NCI-H524 treated with DMSO at 0.1 percent for 48 hours (cell line): ENCODE results near the gene KATNB1.
"Not testable (repeated sequence)": the region's sequence is repeated elsewhere in the genome, so short reads cannot be mapped to it uniquely, and the experiment has no call there.

Experiments used
- DNase-seq: peaks from one replicate; lab custom pipeline; 2025; lab: John Stamatoyannopoulos, UW

The KATNB1 gene

GRCh38 chr16:57701759-57702371 lies 33.7 kb upstream of the KATNB1 start:
- no peak for DNase-seq

GRCh38 chr16:57703416-57704010 lies 32.1 kb upstream of the KATNB1 start:
- no peak for DNase-seq

GRCh38 chr16:57704011-57704904 lies 31.3 kb upstream of the KATNB1 start:
- no peak for DNase-seq

- no peak for DNase-seq
Observed at GRCh38 chr16:57704905-57705852, 30.4 kb upstream of the KATNB1 start.

- no peak for DNase-seq
Observed at GRCh38 chr16:57706717-57707116, 28.9 kb upstream of the KATNB1 start.

- DNase-seq = no peak
Observed at GRCh38 chr16:57707331-57707730, 28.2 kb upstream of the KATNB1 start.

GRCh38 chr16:57708168-57708567 lies 27.4 kb upstream of the KATNB1 start:
- no peak for DNase-seq

- DNase-seq = no peak
Observed at GRCh38 chr16:57709663-57710062, 25.9 kb upstream of the KATNB1 start.

GRCh38 chr16:57711346-57711745 lies 24.2 kb upstream of the KATNB1 start:
- peak; percentile 98 for DNase-seq

GRCh38 chr16:57711993-57712392 lies 23.6 kb upstream of the KATNB1 start:
- DNase-seq = peak; percentile 69

- not testable (repeated sequence) for DNase-seq
Observed at GRCh38 chr16:57712569-57712968, 23.0 kb upstream of the KATNB1 start.

- no peak for DNase-seq
Observed at GRCh38 chr16:57713596-57713995, 22.0 kb upstream of the KATNB1 start.

- no peak for DNase-seq
Observed at GRCh38 chr16:57714047-57714446, 21.5 kb upstream of the KATNB1 start.

- peak; percentile 18 for DNase-seq
Observed at GRCh38 chr16:57720142-57720575, 15.4 kb upstream of the KATNB1 start.

- no peak for DNase-seq
Observed at GRCh38 chr16:57721356-57722209, 14.0 kb upstream of the KATNB1 start.

- no peak for DNase-seq
Observed at GRCh38 chr16:57722210-57722499, 13.4 kb upstream of the KATNB1 start.

- DNase-seq = no peak
Observed at GRCh38 chr16:57722651-57723050, 12.9 kb upstream of the KATNB1 start.

- no peak for DNase-seq
Observed at GRCh38 chr16:57723170-57723569, 12.4 kb upstream of the KATNB1 start.

- DNase-seq = no peak
Observed at GRCh38 chr16:57724531-57724930, 11.0 kb upstream of the KATNB1 start.

GRCh38 chr16:57725151-57725550 lies 10.4 kb upstream of the KATNB1 start:
- DNase-seq = no peak

GRCh38 chr16:57725554-57725953 lies 10.0 kb upstream of the KATNB1 start:
- no peak for DNase-seq
